PC-9 (cell line): ENCODE results near the gene ARHGEF12.

Source experiments
- CTCF ChIP-seq: fragments of 200-600 bp; sonication (generic); conservative IDR thresholded peaks from 2 replicates; pipeline ENCODE4 v1.6.1; 2017; ENCODE audit warnings: mixed run types, antibody characterized with exemption, mild to moderate bottlenecking, moderate library complexity
- EZH2 ChIP-seq: fragments of 200-600 bp; sonication (generic); IDR thresholded peaks from 2 replicates; pipeline ENCODE4 v1.8.0; 2017; ENCODE audit warnings: antibody characterized with exemption, low read depth

GRCh38 chr11:120290956-120291355, 45.3 kb upstream of the ARHGEF12 start:
- TF ChIP-seq CTCF: no peak
- no peak for TF ChIP-seq EZH2
